Hepatocyte (in vitro differentiated cells): ENCODE data around the gene CRYZL1. TPM values are rescaled to one million over a fixed set of nuclear protein-coding genes. Genes with fewer than 3 reads are reported as not detected.

Experiments
- DNase-seq: peaks from one replicate; pipeline ENCODE4 v3.0.0-alpha.2; 2016; ENCODE audit warnings: low spot score
- H2AFZ ChIP-seq: fragments of 200-600 bp; sonication (generic); 2 replicates; pipeline ENCODE4 v1.6.0; 2016; ENCODE audit warnings: antibody characterized with exemption, mild to moderate bottlenecking
- H3K27ac ChIP-seq: fragments of 200-600 bp; sonication (generic); 2 replicates; pipeline ENCODE4 v1.5.1; 2016; ENCODE audit warnings: mild to moderate bottlenecking
- H3K27me3 ChIP-seq: fragments of 200-600 bp; sonication (generic); 2 replicates; pipeline ENCODE4 v1.6.1; 2016
- H3K36me3 ChIP-seq: fragments of 200-600 bp; sonication (generic); replicated peaks from 2 replicates; pipeline ENCODE4 v1.5.1; 2016; ENCODE audit warnings: low read depth; ENCODE audit not compliant: insufficient read depth
- H3K4me1 ChIP-seq: fragments of 200-600 bp; sonication (generic); 2 replicates; pipeline ENCODE4 v1.5.1; 2016; ENCODE audit warnings: mild to moderate bottlenecking, moderate library complexity; ENCODE audit not compliant: insufficient read depth
- H3K4me2 ChIP-seq: fragments of 200-600 bp; sonication (generic); 2 replicates; pipeline ENCODE4 v1.6.0; 2016
- H3K4me3 ChIP-seq: fragments of 200-600 bp; sonication (generic); 2 replicates; pipeline ENCODE4 v1.5.1; 2016; ENCODE audit warnings: mild to moderate bottlenecking
- H3K79me2 ChIP-seq: fragments of 200-600 bp; sonication (generic); 2 replicates; pipeline ENCODE4 v1.6.0; 2017; ENCODE audit warnings: mild to moderate bottlenecking
- H3K9me2 ChIP-seq: fragments of 200-600 bp; sonication (generic); replicated peaks from 2 replicates; pipeline ENCODE4 v1.6.0; 2017; ENCODE audit warnings: mild to moderate bottlenecking; ENCODE audit not compliant: insufficient read depth
- H3K9me3 ChIP-seq: fragments of 200-600 bp; sonication (generic); 2 replicates; pipeline ENCODE4 v1.5.1; 2016; ENCODE audit warnings: low read depth, mild to moderate bottlenecking
- H4K20me1 ChIP-seq: fragments of 200-600 bp; sonication (generic); 2 replicates; pipeline ENCODE4 v1.6.0; 2016; ENCODE audit warnings: mild to moderate bottlenecking; ENCODE audit not compliant: insufficient read depth, poor library complexity, severe bottlenecking
- CTCF ChIP-seq: fragments of 200-600 bp; sonication (generic); IDR thresholded peaks from 2 replicates; pipeline ENCODE4 v1.5.1; 2016; ENCODE audit warnings: antibody characterized with exemption, mild to moderate bottlenecking; ENCODE audit not compliant: poor library complexity
- EZH2 ChIP-seq: fragments of 200-600 bp; sonication (generic); IDR thresholded peaks from 2 replicates; pipeline ENCODE4 v1.6.1; 2016; ENCODE audit warnings: antibody characterized with exemption, mild to moderate bottlenecking, borderline replicate concordance
- EZH2phosphoT487 ChIP-seq: fragments of 200-600 bp; sonication (generic); IDR thresholded peaks from one replicate; pipeline ENCODE4 v1.6.1; 2018; ENCODE audit warnings: antibody characterized with exemption, mild to moderate bottlenecking, low read depth, moderate library complexity; ENCODE audit not compliant: unreplicated experiment, severe bottlenecking
- WGBS: methylation state at CpG from one replicate; pipeline ENCODE4 v1.1.6; 2016; ENCODE audit warnings: low lambda C conversion rate; ENCODE audit errors: missing lambda C conversion rate; 5-methylcytosine and 5-hydroxymethylcytosine counted together
- polyA plus RNA-seq: library from polyadenylated mRNA; unstranded; fragments of >200 nt; fragmentation: Nextera tagmentation; extraction: Ambion mirVana; gene quantifications from 2 replicates; pipeline ENCODE4 v1.2.1, GENCODE V29; 2016
- total RNA-seq: library from RNA; depleted of rRNA; stranded (reverse); fragments of >200 nt; gene quantifications from 2 replicates; pipeline ENCODE4 v1.2.3, GENCODE V29; 2014

Gene CRYZL1
- total and polyA plus RNA-seq, 2 experiments from 2014 or later, result 29.7 to 41.5 TPM

- no peak overlapping the region for H3K4me2 ChIP-seq
These were observed 89.2 kb downstream of the CRYZL1 start for GRCh38 chr21:33552093-33552998.

GRCh38 chr21:33551664-33552063, 89.9 kb downstream of the CRYZL1 start:
- no peak for TF ChIP-seq EZH2phosphoT487
- no peak for TF ChIP-seq EZH2
- no peak for TF ChIP-seq CTCF
- Histone ChIP-seq H4K20me1 (peaks cover 99% of the 10 kb centered on the region), H3K79me2 (peaks cover 98% of the 10 kb centered on the region), H2AFZ (no peak overlapping the region), H3K9me2 (no peaks in the 10 kb centered on the region), H3K4me2 (no peak overlapping the region), H3K27me3 (no peaks in the 10 kb centered on the region), H3K9me3 (no peaks in the 10 kb centered on the region), H3K36me3 (no peaks in the 10 kb centered on the region), H3K27ac (no peak overlapping the region), H3K4me3 (no peak overlapping the region), H3K4me1 (no peaks in the 10 kb centered on the region)
- 95% methylated on average over 2 of the region's 2 CpGs for WGBS
- DNase-seq, result no peak

More at GRCh38 chr21:33552093-33552998, 89.2 kb downstream of the CRYZL1 start:
- H3K36me3 ChIP-seq, result no peaks in the 10 kb centered on the region
- 99% methylated on average over 24 of the region's 24 CpGs for whole genome bisulfite sequencing
- no peak overlapping the region for H2AFZ ChIP-seq
- H3K4me1 ChIP-seq, result no peaks in the 10 kb centered on the region
- TF ChIP-seq CTCF (no peak), EZH2 (no peak), EZH2phosphoT487 (no peak)
- no peaks in the 10 kb centered on the region for H3K27me3 ChIP-seq
- peaks cover 98% of the 10 kb centered on the region for H3K79me2 ChIP-seq
- peaks cover 99% of the 10 kb centered on the region for H4K20me1 ChIP-seq
- no peak for DNase-seq
- no peaks in the 10 kb centered on the region for H3K9me2 ChIP-seq
- no peak overlapping the region for H3K27ac ChIP-seq
- no peak overlapping the region for H3K4me3 ChIP-seq
- no peaks in the 10 kb centered on the region for H3K9me3 ChIP-seq

GRCh38 chr21:33550772-33551660, 90.5 kb downstream of the CRYZL1 start:
- H3K27me3 ChIP-seq, result no peaks in the 10 kb centered on the region
- no peak overlapping the region for H2AFZ ChIP-seq
- no peaks in the 10 kb centered on the region for H3K9me2 ChIP-seq
- no peak overlapping the region for H3K4me3 ChIP-seq
- no peaks in the 10 kb centered on the region for H3K36me3 ChIP-seq
- peaks cover under 1% of the 10 kb centered on the region for H3K4me1 ChIP-seq
- H3K27ac ChIP-seq, result no peak overlapping the region
- no peaks in the 10 kb centered on the region for H3K9me3 ChIP-seq
- H4K20me1 ChIP-seq, result peaks cover 99% of the 10 kb centered on the region
- WGBS, result 98% methylated on average over 23 of the region's 23 CpGs
- no peak overlapping the region for H3K4me2 ChIP-seq
- DNase-seq, result no peak
- peaks cover 98% of the 10 kb centered on the region for H3K79me2 ChIP-seq
- TF ChIP-seq CTCF, result no peak
- TF ChIP-seq EZH2phosphoT487, result no peak
- TF ChIP-seq EZH2, result no peak
